Myometrial cell (primary cell): Measurements from ENCODE around the gene NRSN2. TPM values are rescaled to one million over a fixed set of nuclear protein-coding genes. Genes with fewer than 3 reads are reported as not detected.

Source experiments
- total RNA-seq: library from RNA; depleted of rRNA; stranded (reverse); fragments of >200 nt; gene quantifications from 2 replicates; pipeline ENCODE4 v1.2.3, GENCODE V29; 2015

Gene NRSN2
- 78.9 and 110 TPM in 2 replicates for total RNA-seq

GRCh38 chr20:346640-347316, at the start of gene NRSN2:
NRSN2 (plus strand) TSS chr20:347111; CDS start chr20:349644, 2,533 bp downstream.

GRCh38 chr20:325045-325888, 21.6 kb upstream of the NRSN2 start, which contains the start of gene SOX12:
SOX12 (plus strand) TSS chr20:325552; CDS start chr20:325925, 373 bp downstream.

Other genes starting within 250 kb of the NRSN2 start
- gene DEFB126, start 204.5 kb upstream of the NRSN2 start, total RNA-seq = not detected in 2 replicates
- gene DEFB127, start 189.7 kb upstream of the NRSN2 start, total RNA-seq = not detected in 2 replicates
- not detected in 2 replicates for gene DEFB128, start 157.4 kb upstream of the NRSN2 start, total RNA-seq
- gene DEFB129, start 119.9 kb upstream of the NRSN2 start, total RNA-seq = not detected in 2 replicates
- not detected in 2 replicates for gene DEFB132, start 89.4 kb upstream of the NRSN2 start, total RNA-seq
- gene C20orf96, start 56.4 kb upstream of the NRSN2 start, total RNA-seq = 0.53 and 1.7 TPM in 2 replicates
- gene ZCCHC3, start 49.5 kb upstream of the NRSN2 start, total RNA-seq = 10.7 and 11.9 TPM in 2 replicates
- gene SOX12, start 21.6 kb upstream of the NRSN2 start, total RNA-seq = 8.6 and 11.7 TPM in 2 replicates
- gene TRIB3, start 33.6 kb downstream of the NRSN2 start, total RNA-seq = 122 and 125 TPM in 2 replicates
- 111 and 128 TPM in 2 replicates for gene RBCK1, start 61.2 kb downstream of the NRSN2 start, total RNA-seq
- gene TBC1D20, start 115.4 kb downstream of the NRSN2 start, total RNA-seq = 27.7 and 39.9 TPM in 2 replicates
- gene CSNK2A1, start 196.7 kb downstream of the NRSN2 start, total RNA-seq = 90.8 and 101 TPM in 2 replicates